HL-60 (cell line): ENCODE results near the gene FNIP1.

Experiments
- CTCF ChIP-seq: IDR thresholded peaks from one replicate; pipeline ENCODE4 v1.5.1; 2011; ENCODE audit warnings: low read length, control low read depth, inconsistent platforms; ENCODE audit not compliant: insufficient read depth
- POLR2AphosphoS5 ChIP-seq: IDR thresholded peaks from 2 replicates; pipeline ENCODE4 v1.6.1; 2012; ENCODE audit warnings: low read depth

- TF ChIP-seq CTCF (no peak), POLR2AphosphoS5 (no peak)
Observed at GRCh38 chr5:131757830-131758519, 38.8 kb downstream of the FNIP1 start.
